HEK293T (cell line): ENCODE data around the gene TRAF3.

Experiments
- ARNT ChIP-seq: fragments of 450-650 bp; IDR thresholded peaks from 2 replicates; pipeline ENCODE4 v1.6.1; 2017; ENCODE audit warnings: mild to moderate bottlenecking
- BHLHE40 ChIP-seq: fragments of 450-650 bp; IDR thresholded peaks from 2 replicates; pipeline ENCODE4 v1.6.1; 2016; ENCODE audit warnings: mild to moderate bottlenecking, moderate library complexity, borderline replicate concordance
- ELF4 ChIP-seq: fragments of 450-650 bp; IDR thresholded peaks from 2 replicates; pipeline ENCODE4 v1.6.1; 2017; ENCODE audit warnings: antibody characterized with exemption
- FOXA1 ChIP-seq: fragments of 450-650 bp; IDR thresholded peaks from 2 replicates; pipeline ENCODE4 v1.6.1; 2016; ENCODE audit warnings: mild to moderate bottlenecking
- FOXK2 ChIP-seq: fragments of 450-650 bp; IDR thresholded peaks from 2 replicates; pipeline ENCODE4 v1.6.1; 2016; ENCODE audit warnings: mild to moderate bottlenecking
- FOXM1 ChIP-seq: fragments of 450-650 bp; IDR thresholded peaks from 2 replicates; pipeline ENCODE4 v1.6.1; 2017; ENCODE audit warnings: mild to moderate bottlenecking, borderline replicate concordance
- HDGF ChIP-seq: fragments of 450-650 bp; IDR thresholded peaks from 2 replicates; pipeline ENCODE4 v1.6.1; 2017; ENCODE audit warnings: antibody characterized with exemption, borderline replicate concordance
- LEF1 ChIP-seq: fragments of 450-650 bp; IDR thresholded peaks from 2 replicates; pipeline ENCODE4 v1.6.1; 2017; ENCODE audit warnings: mild to moderate bottlenecking, borderline replicate concordance
- PKNOX1 ChIP-seq: fragments of 450-650 bp; IDR thresholded peaks from 2 replicates; pipeline ENCODE4 v1.6.1; 2016
- SP1 ChIP-seq: fragments of 450-650 bp; IDR thresholded peaks from 2 replicates; pipeline ENCODE4 v1.6.1; 2017
- SUZ12 ChIP-seq: fragments of 450-650 bp; IDR thresholded peaks from 2 replicates; pipeline ENCODE4 v1.6.1; 2016; ENCODE audit warnings: mild to moderate bottlenecking
- ZNF384 ChIP-seq: fragments of 450-650 bp; IDR thresholded peaks from 2 replicates; pipeline ENCODE4 v1.6.1; 2016

- TF ChIP-seq SP1 (no peak), PKNOX1 (no peak), FOXA1 (no peak), FOXM1 (no peak), LEF1 (no peak), SUZ12 (no peak), BHLHE40 (no peak), HDGF (no peak), FOXK2 (no peak), ZNF384 (no peak), ELF4 (no peak), ARNT (no peak)
Observed at GRCh38 chr14:102831163-102831804, 54.0 kb downstream of the TRAF3 start.
